K562 treated with DMSO at 1 percent for 4 hours (cell line): ENCODE data around the gene LGALSL. TPM values are rescaled to one million over a fixed set of nuclear protein-coding genes. Genes with fewer than 3 reads are reported as not detected.

Experiments used
- total RNA-seq: library from RNA; unstranded; fragments of 300-600 nt; gene quantifications from 2 replicates; pipeline ENCODE4 v1.2.3, GENCODE V29; 2022; ENCODE audit not compliant: insufficient read depth

The LGALSL gene
- total RNA-seq, result not detected in 2 replicates

GRCh38 chr2:64453770-64454385 lies at the start of gene LGALSL:
LGALSL (plus strand) TSS chr2:64454162; CDS start chr2:64454546, 384 bp downstream.

Other genes starting within 250 kb of the LGALSL start
- 10.8 and 17.3 TPM in 2 replicates for gene AFTPH, start 70.2 kb downstream of the LGALSL start, total RNA-seq
- 8.4 and 12.8 TPM in 2 replicates for gene SERTAD2, start 199.8 kb downstream of the LGALSL start, total RNA-seq